SK-N-SH treated with all-trans-retinoic acid at 6 μM for 48 hours (cell line): Measurements from ENCODE around the gene CDK11A.

ENCODE experiments used
- ATAC-seq: fragments of 200-7000 bp; cut with Tn5 transposase; 3 replicates; pipeline ENCODE4 v1.9.1; 2020; ENCODE audit warnings: mild to moderate bottlenecking, moderate library complexity
- BACH2 ChIP-seq: fragments of 250-450 bp; sonication (Bioruptor Pico); IDR thresholded peaks from 2 replicates; pipeline ENCODE4 v1.9.0; 2021; ENCODE audit warnings: mild to moderate bottlenecking, borderline replicate concordance
- CSDC2 ChIP-seq: fragments of 250-450 bp; sonication (Bioruptor Pico); IDR thresholded peaks from 2 replicates; pipeline ENCODE4 v1.5.0; 2020; ENCODE audit warnings: mild to moderate bottlenecking, moderate library complexity
- ESRRG ChIP-seq: fragments of 250-450 bp; sonication (Bioruptor Pico); IDR thresholded peaks from 2 replicates; pipeline ENCODE4 v1.6.1; 2021; ENCODE audit warnings: mild to moderate bottlenecking
- ISL1 ChIP-seq: fragments of 250-450 bp; sonication (Bioruptor Pico); IDR thresholded peaks from 2 replicates; pipeline ENCODE4 v2.1.2; 2022; ENCODE audit warnings: mild to moderate bottlenecking, moderate library complexity
- OSR1 ChIP-seq: fragments of 250-450 bp; sonication (Bioruptor Pico); IDR thresholded peaks from 2 replicates; pipeline ENCODE4 v1.8.0; 2022; ENCODE audit warnings: moderate library complexity, mild to moderate bottlenecking, inconsistent platforms
- PPARA ChIP-seq: fragments of 250-450 bp; sonication (Bioruptor Pico); IDR thresholded peaks from 2 replicates; pipeline ENCODE4 v1.5.0; 2020; ENCODE audit warnings: mild to moderate bottlenecking, borderline replicate concordance
- RARB ChIP-seq: fragments of 250-450 bp; sonication (Bioruptor Pico); IDR thresholded peaks from 2 replicates; pipeline ENCODE4 v1.8.0; 2021; ENCODE audit warnings: mild to moderate bottlenecking, moderate library complexity
- TCF4 ChIP-seq: fragments of 250-450 bp; sonication (Bioruptor Pico); IDR thresholded peaks from 2 replicates; pipeline ENCODE4 v1.8.0; 2021; ENCODE audit warnings: mild to moderate bottlenecking, moderate library complexity, borderline replicate concordance
- TOX ChIP-seq: fragments of 250-450 bp; sonication (Bioruptor Pico); IDR thresholded peaks from 2 replicates; pipeline ENCODE4 v1.8.0; 2021; ENCODE audit warnings: mild to moderate bottlenecking, moderate library complexity, borderline replicate concordance
- ZFP30 ChIP-seq: fragments of 450-650 bp; formaldehyde crosslinking; IDR thresholded peaks from 2 replicates; pipeline ENCODE4 v1.5.0; 2022; ENCODE audit warnings: mild to moderate bottlenecking, moderate library complexity
- ZNF565 ChIP-seq: fragments of 450-650 bp; formaldehyde crosslinking; conservative IDR thresholded peaks from 2 replicates; pipeline ENCODE4 v1.5.0; 2020; ENCODE audit warnings: low read depth, mild to moderate bottlenecking, moderate library complexity
- ZNF70 ChIP-seq: fragments of 450-650 bp; formaldehyde crosslinking; IDR thresholded peaks from 2 replicates; pipeline ENCODE4 v1.5.0; 2020; ENCODE audit warnings: mild to moderate bottlenecking, moderate library complexity
- TF ChIP-seq, protein P1 (sequence below): fragments of 250-450 bp; sonication (Bioruptor Pico); IDR thresholded peaks from 2 replicates; pipeline ENCODE4 v1.5.1; 2020; ENCODE audit warnings: low read depth, mild to moderate bottlenecking, moderate library complexity
- TF ChIP-seq, protein P2 (sequence below): fragments of 250-450 bp; sonication (Bioruptor Pico); IDR thresholded peaks from 2 replicates; pipeline ENCODE4 v1.5.1; 2021; ENCODE audit warnings: mild to moderate bottlenecking, moderate library complexity
- TF ChIP-seq, protein P3 (sequence below): fragments of 250-450 bp; sonication (Bioruptor Pico); IDR thresholded peaks from 2 replicates; pipeline ENCODE4 v1.8.0; 2021; ENCODE audit warnings: low read depth, mild to moderate bottlenecking, moderate library complexity, borderline replicate concordance
- TF ChIP-seq, protein P4 (sequence below): fragments of 250-450 bp; sonication (Bioruptor Pico); IDR thresholded peaks from 2 replicates; pipeline ENCODE4 v1.8.0; 2020; ENCODE audit warnings: mild to moderate bottlenecking, moderate library complexity, borderline replicate concordance
- TF ChIP-seq, protein P5 (sequence below): fragments of 250-450 bp; sonication (Bioruptor Pico); IDR thresholded peaks from 2 replicates; pipeline ENCODE4 v1.5.0; 2020; ENCODE audit warnings: mild to moderate bottlenecking, moderate library complexity

CDK11A gene

DNA sequence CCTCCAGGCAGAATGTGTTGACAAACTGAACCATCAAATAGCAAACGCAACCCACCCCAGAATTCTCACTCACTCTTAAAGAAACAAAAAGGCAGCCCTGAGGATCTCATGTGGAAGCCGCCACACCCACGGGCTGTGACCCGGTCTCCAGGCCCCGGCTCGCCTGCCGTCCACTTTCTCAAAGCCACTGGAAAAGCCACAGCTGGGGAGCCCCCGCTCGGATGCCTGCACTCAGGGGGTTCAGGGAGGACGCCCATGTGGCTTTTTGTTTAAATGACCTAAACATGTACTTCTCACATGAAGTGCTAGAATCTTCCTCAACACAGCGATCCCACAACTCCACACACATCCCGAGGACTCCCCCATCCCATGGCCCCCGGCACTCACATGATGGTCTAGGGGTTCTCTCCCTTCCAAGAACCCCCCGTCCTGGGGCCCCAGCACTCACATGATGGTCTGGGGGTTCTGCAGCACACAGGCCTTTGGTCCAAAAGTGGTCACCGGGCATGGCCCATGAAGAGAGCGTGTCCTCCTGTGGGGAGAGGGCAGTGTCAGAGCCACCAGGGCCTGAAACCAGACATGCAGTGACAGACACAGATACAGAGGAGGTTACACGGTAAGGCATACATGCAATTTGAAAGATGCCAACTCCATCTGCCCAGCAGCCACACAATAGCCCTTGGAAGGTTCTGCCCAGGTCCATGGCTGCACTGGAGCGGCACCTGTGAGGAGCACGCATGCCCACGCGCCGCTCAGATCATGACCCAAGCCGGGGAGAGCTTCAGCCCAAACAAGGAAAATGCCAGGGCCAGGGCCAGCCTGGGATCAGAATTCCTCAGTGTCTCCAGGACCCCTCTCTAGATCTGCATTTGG is 37.6 kb upstream of the CDK11A start (continued):
- TF ChIP-seq, protein P1, sequence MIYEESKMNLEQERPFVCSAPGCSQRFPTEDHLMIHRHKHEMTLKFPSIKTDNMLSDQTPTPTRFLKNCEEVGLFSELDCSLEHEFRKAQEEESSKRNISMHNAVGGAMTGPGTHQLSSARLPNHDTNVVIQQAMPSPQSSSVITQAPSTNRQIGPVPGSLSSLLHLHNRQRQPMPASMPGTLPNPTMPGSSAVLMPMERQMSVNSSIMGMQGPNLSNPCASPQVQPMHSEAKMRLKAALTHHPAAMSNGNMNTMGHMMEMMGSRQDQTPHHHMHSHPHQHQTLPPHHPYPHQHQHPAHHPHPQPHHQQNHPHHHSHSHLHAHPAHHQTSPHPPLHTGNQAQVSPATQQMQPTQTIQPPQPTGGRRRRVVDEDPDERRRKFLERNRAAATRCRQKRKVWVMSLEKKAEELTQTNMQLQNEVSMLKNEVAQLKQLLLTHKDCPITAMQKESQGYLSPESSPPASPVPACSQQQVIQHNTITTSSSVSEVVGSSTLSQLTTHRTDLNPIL (CRISPR knock-in tag), result no peak

DNA sequence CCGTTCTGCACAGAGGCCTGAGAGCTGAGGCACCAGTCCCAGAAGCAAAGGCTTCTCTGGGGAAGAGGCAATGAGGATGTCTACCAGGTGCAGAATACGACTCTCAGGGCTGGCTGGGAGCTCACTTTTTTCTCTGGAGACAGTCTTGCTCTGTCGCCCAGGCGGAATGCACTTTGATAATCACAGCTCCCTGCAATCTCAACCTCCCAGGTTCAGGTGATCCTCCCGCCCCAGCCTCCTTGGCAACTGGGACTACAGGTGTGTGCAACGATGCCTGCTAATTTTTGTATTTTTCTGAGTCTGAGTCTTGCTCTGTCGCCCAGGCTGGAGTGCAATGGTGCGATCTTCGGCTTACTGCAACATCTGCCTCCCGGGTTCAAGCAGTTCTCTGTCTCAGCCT is 36.6 kb upstream of the CDK11A start:
- no peak for TF ChIP-seq ZNF70
- TF ChIP-seq, protein P2, sequence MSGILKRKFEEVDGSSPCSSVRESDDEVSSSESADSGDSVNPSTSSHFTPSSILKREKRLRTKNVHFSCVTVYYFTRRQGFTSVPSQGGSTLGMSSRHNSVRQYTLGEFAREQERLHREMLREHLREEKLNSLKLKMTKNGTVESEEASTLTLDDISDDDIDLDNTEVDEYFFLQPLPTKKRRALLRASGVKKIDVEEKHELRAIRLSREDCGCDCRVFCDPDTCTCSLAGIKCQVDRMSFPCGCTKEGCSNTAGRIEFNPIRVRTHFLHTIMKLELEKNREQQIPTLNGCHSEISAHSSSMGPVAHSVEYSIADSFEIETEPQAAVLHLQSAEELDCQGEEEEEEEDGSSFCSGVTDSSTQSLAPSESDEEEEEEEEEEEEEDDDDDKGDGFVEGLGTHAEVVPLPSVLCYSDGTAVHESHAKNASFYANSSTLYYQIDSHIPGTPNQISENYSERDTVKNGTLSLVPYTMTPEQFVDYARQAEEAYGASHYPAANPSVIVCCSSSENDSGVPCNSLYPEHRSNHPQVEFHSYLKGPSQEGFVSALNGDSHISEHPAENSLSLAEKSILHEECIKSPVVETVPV (CRISPR knock-in tag), result no peak
- TF ChIP-seq ZNF565, result no peak
- TF ChIP-seq, all 23 proteins: peak for 0
- ATAC-seq, result no peak

DNA sequence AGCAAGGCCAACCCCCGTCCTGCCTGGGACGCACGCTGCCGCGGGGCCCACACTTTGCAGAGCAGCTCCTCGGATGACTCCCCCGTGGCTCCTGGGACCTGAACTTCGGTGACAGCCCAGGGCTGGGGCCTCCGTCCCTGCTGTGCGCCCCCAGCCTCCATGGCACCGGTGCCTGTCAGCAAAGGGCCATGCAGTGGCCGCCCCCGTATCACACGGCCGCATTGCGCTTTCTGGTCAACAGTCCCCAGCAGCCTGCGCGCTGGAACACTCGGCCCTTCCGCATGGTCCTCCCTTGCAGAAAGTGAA is 36.1 kb upstream of the CDK11A start:
- no peak for ATAC-seq
- TF ChIP-seq RARB (no peak), PPARA (CRISPR knock-in tag) (no peak), TOX (CRISPR knock-in tag) (no peak), ISL1 (CRISPR knock-in tag) (no peak), BACH2 (no peak), CSDC2 (no peak), TCF4 (CRISPR knock-in tag) (no peak), ZFP30 (no peak), OSR1 (CRISPR knock-in tag) (no peak)
- TF ChIP-seq, protein P3, sequence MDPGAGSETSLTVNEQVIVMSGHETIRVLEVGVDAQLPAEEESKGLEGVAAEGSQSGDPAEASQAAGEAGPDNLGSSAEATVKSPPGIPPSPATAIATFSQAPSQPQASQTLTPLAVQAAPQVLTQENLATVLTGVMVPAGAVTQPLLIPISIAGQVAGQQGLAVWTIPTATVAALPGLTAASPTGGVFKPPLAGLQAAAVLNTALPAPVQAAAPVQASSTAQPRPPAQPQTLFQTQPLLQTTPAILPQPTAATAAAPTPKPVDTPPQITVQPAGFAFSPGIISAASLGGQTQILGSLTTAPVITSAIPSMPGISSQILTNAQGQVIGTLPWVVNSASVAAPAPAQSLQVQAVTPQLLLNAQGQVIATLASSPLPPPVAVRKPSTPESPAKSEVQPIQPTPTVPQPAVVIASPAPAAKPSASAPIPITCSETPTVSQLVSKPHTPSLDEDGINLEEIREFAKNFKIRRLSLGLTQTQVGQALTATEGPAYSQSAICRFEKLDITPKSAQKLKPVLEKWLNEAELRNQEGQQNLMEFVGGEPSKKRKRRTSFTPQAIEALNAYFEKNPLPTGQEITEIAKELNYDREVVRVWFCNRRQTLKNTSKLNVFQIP (CRISPR knock-in tag), result no peak
- TF ChIP-seq, protein P4, sequence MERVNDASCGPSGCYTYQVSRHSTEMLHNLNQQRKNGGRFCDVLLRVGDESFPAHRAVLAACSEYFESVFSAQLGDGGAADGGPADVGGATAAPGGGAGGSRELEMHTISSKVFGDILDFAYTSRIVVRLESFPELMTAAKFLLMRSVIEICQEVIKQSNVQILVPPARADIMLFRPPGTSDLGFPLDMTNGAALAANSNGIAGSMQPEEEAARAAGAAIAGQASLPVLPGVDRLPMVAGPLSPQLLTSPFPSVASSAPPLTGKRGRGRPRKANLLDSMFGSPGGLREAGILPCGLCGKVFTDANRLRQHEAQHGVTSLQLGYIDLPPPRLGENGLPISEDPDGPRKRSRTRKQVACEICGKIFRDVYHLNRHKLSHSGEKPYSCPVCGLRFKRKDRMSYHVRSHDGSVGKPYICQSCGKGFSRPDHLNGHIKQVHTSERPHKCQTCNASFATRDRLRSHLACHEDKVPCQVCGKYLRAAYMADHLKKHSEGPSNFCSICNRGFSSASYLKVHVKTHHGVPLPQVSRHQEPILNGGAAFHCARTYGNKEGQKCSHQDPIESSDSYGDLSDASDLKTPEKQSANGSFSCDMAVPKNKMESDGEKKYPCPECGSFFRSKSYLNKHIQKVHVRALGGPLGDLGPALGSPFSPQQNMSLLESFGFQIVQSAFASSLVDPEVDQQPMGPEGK (CRISPR knock-in tag), result no peak
- TF ChIP-seq, protein P5, sequence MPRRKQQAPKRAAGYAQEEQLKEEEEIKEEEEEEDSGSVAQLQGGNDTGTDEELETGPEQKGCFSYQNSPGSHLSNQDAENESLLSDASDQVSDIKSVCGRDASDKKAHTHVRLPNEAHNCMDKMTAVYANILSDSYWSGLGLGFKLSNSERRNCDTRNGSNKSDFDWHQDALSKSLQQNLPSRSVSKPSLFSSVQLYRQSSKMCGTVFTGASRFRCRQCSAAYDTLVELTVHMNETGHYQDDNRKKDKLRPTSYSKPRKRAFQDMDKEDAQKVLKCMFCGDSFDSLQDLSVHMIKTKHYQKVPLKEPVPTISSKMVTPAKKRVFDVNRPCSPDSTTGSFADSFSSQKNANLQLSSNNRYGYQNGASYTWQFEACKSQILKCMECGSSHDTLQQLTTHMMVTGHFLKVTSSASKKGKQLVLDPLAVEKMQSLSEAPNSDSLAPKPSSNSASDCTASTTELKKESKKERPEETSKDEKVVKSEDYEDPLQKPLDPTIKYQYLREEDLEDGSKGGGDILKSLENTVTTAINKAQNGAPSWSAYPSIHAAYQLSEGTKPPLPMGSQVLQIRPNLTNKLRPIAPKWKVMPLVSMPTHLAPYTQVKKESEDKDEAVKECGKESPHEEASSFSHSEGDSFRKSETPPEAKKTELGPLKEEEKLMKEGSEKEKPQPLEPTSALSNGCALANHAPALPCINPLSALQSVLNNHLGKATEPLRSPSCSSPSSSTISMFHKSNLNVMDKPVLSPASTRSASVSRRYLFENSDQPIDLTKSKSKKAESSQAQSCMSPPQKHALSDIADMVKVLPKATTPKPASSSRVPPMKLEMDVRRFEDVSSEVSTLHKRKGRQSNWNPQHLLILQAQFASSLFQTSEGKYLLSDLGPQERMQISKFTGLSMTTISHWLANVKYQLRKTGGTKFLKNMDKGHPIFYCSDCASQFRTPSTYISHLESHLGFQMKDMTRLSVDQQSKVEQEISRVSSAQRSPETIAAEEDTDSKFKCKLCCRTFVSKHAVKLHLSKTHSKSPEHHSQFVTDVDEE (CRISPR knock-in tag), result no peak

DNA sequence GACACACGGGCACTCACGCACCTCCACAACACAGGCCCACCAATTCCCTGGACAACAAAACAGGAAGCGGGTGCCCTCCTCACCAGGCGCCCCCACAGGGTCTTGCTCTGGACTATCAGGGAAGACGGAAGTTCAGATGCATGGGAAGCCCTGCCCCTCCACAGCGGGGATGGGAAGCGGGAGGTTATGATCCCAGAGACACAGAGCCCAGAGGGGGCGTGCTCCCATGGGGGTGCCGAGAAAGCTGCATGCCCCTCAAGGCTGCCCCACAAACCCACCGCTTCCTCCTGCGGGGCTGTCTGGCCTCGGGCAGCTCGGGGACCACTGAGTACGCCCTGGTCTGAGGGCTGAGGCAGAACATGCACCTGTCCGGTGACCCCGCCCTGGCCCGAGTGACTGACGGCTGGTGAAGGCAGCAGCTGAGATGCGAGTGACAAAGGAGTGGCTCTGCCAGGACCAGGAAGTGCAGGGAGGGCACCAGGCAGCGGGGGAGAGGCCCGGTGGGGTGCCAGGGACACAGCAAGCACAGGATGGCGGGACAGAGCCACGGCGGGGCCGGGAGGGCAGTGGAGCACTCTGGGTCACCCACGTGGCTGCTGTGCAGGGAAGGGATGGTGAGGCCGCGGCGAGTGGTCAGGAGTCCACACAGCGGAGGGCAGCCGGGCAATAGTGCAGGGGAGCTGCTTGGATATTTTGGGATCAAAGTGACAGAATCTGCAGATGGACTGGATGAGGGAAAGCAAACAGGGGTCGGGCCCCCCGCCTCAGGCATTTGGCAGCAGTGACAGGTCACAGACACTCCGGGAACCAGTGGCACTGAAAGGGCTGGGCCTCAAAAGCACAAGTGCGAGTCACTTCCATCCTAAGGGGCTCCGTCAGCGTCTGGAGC is 35.5 kb upstream of the CDK11A start:
- TF ChIP-seq TCF4 (CRISPR knock-in tag) (no peak), RARB (no peak), ESRRG (no peak), BACH2 (no peak), ZNF70 (no peak)
- TF ChIP-seq, protein P2 (CRISPR knock-in tag), result no peak
- TF ChIP-seq, protein P3 (CRISPR knock-in tag), result no peak
- TF ChIP-seq, all 23 proteins: peak for 0
- ATAC-seq, result no peak
